DND-41 (cell line): ENCODE results near the gene FAM184B.
A peak's percentile ranks its signal among the peaks of the same experiment; 100 is the strongest.

Experiments
- ATAC-seq: fragments of 200-7000 bp; cut with Tn5 transposase; 3 replicates; pipeline ENCODE4 v1.9.1; 2021; ENCODE audit warnings: low read depth; ENCODE audit not compliant: insufficient read depth
- DNase-seq: peaks from one replicate; pipeline ENCODE4 v3.0.0-alpha.2; 2020
- H2AFZ ChIP-seq: 2 replicates; pipeline ENCODE4 v1.6.0; 2012; ENCODE audit warnings: low read depth, low read length
- H3K27ac ChIP-seq: 2 replicates; pipeline ENCODE4 v1.5.1; 2012; ENCODE audit warnings: low read length, inconsistent platforms
- H3K27me3 ChIP-seq: fragments of 200-600 bp; sonication (generic); 2 replicates; pipeline ENCODE4 v1.6.0; 2012; ENCODE audit warnings: low read length, mild to moderate bottlenecking, inconsistent platforms; ENCODE audit not compliant: insufficient read depth, poor library complexity
- H3K36me3 ChIP-seq: 2 replicates; pipeline ENCODE4 v1.5.1; 2012; ENCODE audit warnings: low read length, inconsistent platforms; ENCODE audit not compliant: insufficient read depth
- H3K4me1 ChIP-seq: 2 replicates; pipeline ENCODE4 v1.5.1; 2012; ENCODE audit warnings: mild to moderate bottlenecking, low read length; ENCODE audit not compliant: insufficient read depth
- H3K4me2 ChIP-seq: 2 replicates; pipeline ENCODE4 v1.6.0; 2012; ENCODE audit warnings: mild to moderate bottlenecking, moderate library complexity, low read length, inconsistent platforms; ENCODE audit not compliant: insufficient read depth
- H3K4me3 ChIP-seq, 2 experiments: fragments of 200-600 bp in 1 of 2; shearing (Covaris generic) in 1 of 2; 2 replicates each; pipeline ENCODE4 v1.5.1; 2012 to 2016; ENCODE audit warnings: inconsistent platforms in 2 of 2, low read length in 2 of 2, mild to moderate bottlenecking in 2 of 2, low read depth in 1 of 2, moderate library complexity in 1 of 2
- H3K79me2 ChIP-seq: 2 replicates; pipeline ENCODE4 v1.6.0; 2012; ENCODE audit warnings: low read length, inconsistent platforms; ENCODE audit not compliant: insufficient read depth
- H3K9ac ChIP-seq: 2 replicates; pipeline ENCODE4 v1.6.0; 2012; ENCODE audit warnings: low read depth, mild to moderate bottlenecking, inconsistent platforms, low read length, moderate library complexity
- H3K9me3 ChIP-seq: 2 replicates; pipeline ENCODE4 v1.5.1; 2012; ENCODE audit warnings: low read length, moderate library complexity, mild to moderate bottlenecking, inconsistent platforms; ENCODE audit not compliant: insufficient read depth, severe bottlenecking
- H4K20me1 ChIP-seq: 2 replicates; pipeline ENCODE4 v1.6.0; 2012; ENCODE audit warnings: low read length; ENCODE audit not compliant: insufficient read depth
- CTCF ChIP-seq: IDR thresholded peaks from 2 replicates; pipeline ENCODE4 v1.5.1; 2012; ENCODE audit warnings: borderline replicate concordance, low read length, moderate library complexity, mild to moderate bottlenecking; ENCODE audit not compliant: poor library complexity, severe bottlenecking; ENCODE audit errors: extremely low read depth
- EZH2 ChIP-seq: IDR thresholded peaks from 3 replicates; pipeline ENCODE4 v1.6.1; 2012; ENCODE audit warnings: borderline replicate concordance, low read depth, mild to moderate bottlenecking, moderate library complexity, low read length, inconsistent platforms; ENCODE audit not compliant: severe bottlenecking

The FAM184B gene

GRCh38 chr4:17624821-17625220, 156.6 kb downstream of the FAM184B start:
- Histone ChIP-seq H4K20me1 (peaks cover 15% of the 10 kb centered on the region), H3K79me2 (peaks cover 33% of the 10 kb centered on the region), H3K27ac (no peak overlapping the region), H3K4me2 (no peak overlapping the region), H3K9ac (no peak overlapping the region), H3K4me3 (no peak overlapping the region), H2AFZ (no peak overlapping the region), H3K9me3 (no peaks in the 10 kb centered on the region), H3K27me3 (no peaks in the 10 kb centered on the region), H3K36me3 (peaks cover 99% of the 10 kb centered on the region), H3K4me1 (no peaks in the 10 kb centered on the region)
- ATAC-seq (no peak), DNase-seq (no peak)
- TF ChIP-seq EZH2, result no peak
- TF ChIP-seq CTCF, result no peak

- DNase-seq (no peak), ATAC-seq (no peak)
- Histone ChIP-seq H2AFZ (no peak overlapping the region), H4K20me1 (peaks cover 28% of the 10 kb centered on the region), H3K36me3 (peaks cover 99% of the 10 kb centered on the region), H3K27ac (no peak overlapping the region), H3K4me1 (peaks cover 11% of the 10 kb centered on the region), H3K79me2 (peaks cover 46% of the 10 kb centered on the region), H3K9me3 (no peaks in the 10 kb centered on the region), H3K27me3 (no peaks in the 10 kb centered on the region), H3K4me3 (no peak overlapping the region), H3K4me2 (no peak overlapping the region), H3K9ac (no peak overlapping the region)
- TF ChIP-seq CTCF, result no peak
- TF ChIP-seq EZH2, result no peak
These were observed 157.9 kb downstream of the FAM184B start for GRCh38 chr4:17623451-17624001.

DNA sequence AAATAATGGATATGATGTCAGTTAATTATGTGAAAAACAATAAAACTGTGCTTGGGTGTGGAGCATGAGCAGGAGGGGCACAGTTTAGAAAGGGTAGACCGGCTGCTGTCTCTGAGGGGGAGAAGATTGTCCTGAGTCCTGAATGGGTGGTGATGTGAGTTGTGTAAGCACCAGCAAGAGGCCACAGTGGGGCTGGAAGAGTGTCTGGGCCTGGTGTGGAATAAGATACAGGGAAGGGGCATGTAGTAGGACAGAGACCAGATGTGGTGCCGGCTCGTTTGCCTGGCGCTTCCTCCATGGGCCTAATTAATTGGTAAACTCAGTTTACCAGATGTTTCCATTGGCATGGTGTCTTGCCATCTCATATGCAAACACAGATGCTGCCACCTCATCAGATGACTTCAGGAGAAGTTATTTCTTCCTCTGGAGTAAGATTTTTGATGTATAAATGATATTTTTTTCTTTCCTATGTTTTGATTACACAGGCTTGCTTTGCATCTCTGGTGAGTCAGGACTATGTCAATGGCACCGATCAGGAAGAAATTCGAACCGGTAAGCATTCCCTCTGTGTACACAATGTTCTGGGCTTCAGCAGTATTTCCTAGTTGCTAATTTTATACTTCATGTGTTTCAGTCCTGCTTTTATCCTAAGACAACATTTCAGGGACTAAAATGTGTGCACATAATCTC, 161.9 kb downstream of the FAM184B start:
- H4K20me1 ChIP-seq, result peaks cover 51% of the 10 kb centered on the region
- H3K27ac ChIP-seq, result peak overlapping the region; percentile 53; the same call in 1 of the 2 replicates
- peak overlapping the region; percentile 47 for H3K4me2 ChIP-seq

More for the DNA sequence above, 161.9 kb downstream of the FAM184B start:
- no peak overlapping the region for H2AFZ ChIP-seq
- no peaks in the 10 kb centered on the region for H3K9me3 ChIP-seq
- ATAC-seq, result no peak
- H3K4me1 ChIP-seq, result peaks cover 47% of the 10 kb centered on the region
- no peak for TF ChIP-seq CTCF
- no peak for TF ChIP-seq EZH2
- no peaks in the 10 kb centered on the region for H3K27me3 ChIP-seq
- peaks cover 87% of the 10 kb centered on the region for H3K36me3 ChIP-seq
- no peak overlapping the region for H3K4me3 ChIP-seq
- H3K79me2 ChIP-seq, result peaks cover 75% of the 10 kb centered on the region
- DNase-seq, result no peak
- H3K9ac ChIP-seq, result peak overlapping the region; percentile 19
